Measurements from ENCODE around the gene KIF26B.

The KIF26B gene

DNA sequence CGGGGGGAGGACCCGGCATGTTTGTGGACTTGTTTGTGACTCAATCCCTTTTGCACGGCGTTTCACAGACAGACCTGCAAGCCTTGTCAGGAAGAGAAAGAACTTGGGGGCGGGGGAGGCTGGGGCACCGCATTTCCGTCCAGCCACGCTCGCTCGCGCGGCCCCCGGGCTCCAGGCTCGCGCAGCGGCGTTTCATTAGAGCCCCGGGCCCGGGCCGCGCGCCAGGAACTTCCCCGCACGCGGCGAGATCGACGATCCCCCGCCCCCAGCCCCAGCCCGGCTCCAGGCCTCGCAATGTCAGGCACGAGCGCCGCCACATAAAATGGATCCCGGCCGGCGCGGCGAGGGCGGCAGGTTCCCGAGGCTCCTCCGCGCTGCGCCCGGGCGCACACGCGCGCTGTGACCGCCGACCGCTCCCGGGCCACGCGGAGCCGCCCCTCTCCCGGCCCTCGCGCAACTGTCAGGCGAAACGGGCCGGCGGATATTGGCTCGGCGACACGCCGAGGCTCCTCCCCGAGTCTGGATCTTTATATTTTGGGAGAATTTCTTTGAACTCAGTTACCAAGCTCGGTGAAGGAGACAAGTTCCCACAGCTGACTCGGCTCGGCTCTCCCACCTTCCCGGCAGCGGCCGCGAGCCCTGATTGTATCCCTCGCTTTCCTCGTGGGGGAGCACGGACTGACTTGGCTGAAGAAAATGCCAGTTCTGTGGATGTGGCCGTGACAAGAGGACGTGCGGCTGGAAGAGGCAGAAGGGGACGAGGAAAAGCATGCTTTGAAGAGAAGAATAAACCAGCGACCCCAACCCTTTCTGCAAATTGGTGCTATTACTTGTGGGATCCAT, at the start of gene KIF26B:
Gene KIF26B, plus strand, starts transcription at position 557 of the 843 bp plus-strand sequence. CDS start 440 bp downstream, outside the sequence.
- H4K20me1 ChIP-seq, result peaks cover 0 to 25% (median 14%) of the 10 kb centered on the region in 11 experiments; a peak in 15 of 22 replicates
- peaks cover 20 to 40% (median 38%) of the 10 kb centered on the region in 10 experiments; a peak in 18 of 20 replicates for H3K4me1 ChIP-seq
- no peak for TF ChIP-seq Cebpa-rat (IDR thresholded peaks at IDR 0.05)
- peaks cover 0 to 17% (median 0%) of the 10 kb centered on the region in 11 experiments; a peak in 6 of 22 replicates for H3K9me3 ChIP-seq (replicated peaks in 1 of 11)
- peak within 1 kb of the TSS; percentile 87 to 100 (median 99) for H3K4me2 ChIP-seq
- H3K27me3 ChIP-seq, result peaks cover 41 to 63% (median 52%) of the 10 kb centered on the region in 11 experiments
- peak within 1 kb of the TSS; percentile 60 to 77 (median 68) for H3K4me3 ChIP-seq
- peak within 1 kb of the TSS; percentile 39 to 73 (median 66); a peak in 21 of 22 replicates for H3K9ac ChIP-seq
- peak within 1 kb of the TSS in 2 of 11 experiments; percentile 4 to 23; a peak in 2 of 22 replicates for H3K27ac ChIP-seq
- no peaks in the 10 kb centered on the region for H3K36me3 ChIP-seq

DNA sequence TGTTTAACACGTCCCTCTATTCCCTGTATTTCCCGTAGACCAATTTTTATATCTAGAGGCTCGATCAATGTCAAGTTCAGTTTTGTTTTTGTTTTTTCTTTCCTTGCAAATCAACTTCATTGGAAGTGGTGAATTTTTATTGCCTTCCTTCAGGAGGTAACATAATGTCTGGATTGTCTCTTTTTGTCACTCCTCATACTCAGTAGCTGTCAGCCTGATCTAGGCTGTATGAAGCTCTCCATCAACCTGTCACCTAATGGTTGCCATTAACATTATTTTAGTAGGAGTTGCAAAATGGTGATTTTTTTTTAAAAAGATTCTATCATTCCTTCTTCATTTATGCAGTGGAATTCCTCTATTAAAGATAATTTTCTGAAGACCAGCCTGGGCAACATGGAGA, 49.7 kb upstream of the KIF26B start:
- Histone ChIP-seq H3K36me3 (no peaks in the 10 kb centered on the region), H3K4me1 (peaks cover 0 to 16% (median 12%) of the 10 kb centered on the region in 10 experiments; a peak in 9 of 20 replicates), H3K4me3 (no peak overlapping the region), H3K27ac (no peak overlapping the region), H3K27me3 (no peaks in the 10 kb centered on the region), H3K4me2 (no peak overlapping the region), H3K9ac (no peak overlapping the region), H3K9me3 (replicated peaks in 1 of 11) (no peaks in the 10 kb centered on the region), H4K20me1 (no peaks in the 10 kb centered on the region)
- no peak for TF ChIP-seq Cebpa-rat (IDR thresholded peaks at IDR 0.05)

GRCh38 chr1:245105815-245106410, 48.9 kb upstream of the KIF26B start:
- TF ChIP-seq Cebpa-rat (IDR thresholded peaks at IDR 0.05), result no peak
- no peak overlapping the region for H3K27ac ChIP-seq

GRCh38 chr1:245107776-245108114, 47.0 kb upstream of the KIF26B start:
- Histone ChIP-seq H3K9me3 (replicated peaks in 1 of 11) (no peaks in the 10 kb centered on the region), H3K4me3 (no peak overlapping the region), H3K27ac (no peak overlapping the region)

More at GRCh38 chr1:245105815-245106410, 48.9 kb upstream of the KIF26B start:
- H3K4me3 ChIP-seq, result no peak overlapping the region
- no peaks in the 10 kb centered on the region for H3K36me3 ChIP-seq
- peaks cover 0 to 21% (median 13%) of the 10 kb centered on the region in 10 experiments; a peak in 9 of 20 replicates for H3K4me1 ChIP-seq
- no peaks in the 10 kb centered on the region for H3K9me3 ChIP-seq (replicated peaks in 1 of 11)
- no peaks in the 10 kb centered on the region for H3K27me3 ChIP-seq
- no peak overlapping the region for H3K9ac ChIP-seq
- H4K20me1 ChIP-seq, result no peaks in the 10 kb centered on the region
- no peak overlapping the region for H3K4me2 ChIP-seq

GRCh38 chr1:245108246-245108645, 46.5 kb upstream of the KIF26B start:
- Histone ChIP-seq H3K4me1 (peaks cover 0 to 21% (median 13%) of the 10 kb centered on the region in 10 experiments; a peak in 9 of 20 replicates), H4K20me1 (no peaks in the 10 kb centered on the region), H3K9ac (no peak overlapping the region), H3K4me2 (no peak overlapping the region; a peak in 2 of 22 replicates), H3K27me3 (no peaks in the 10 kb centered on the region), H3K4me3 (no peak overlapping the region), H3K36me3 (no peaks in the 10 kb centered on the region), H3K27ac (no peak overlapping the region), H3K9me3 (replicated peaks in 1 of 11) (no peaks in the 10 kb centered on the region)
- TF ChIP-seq Cebpa-rat (IDR thresholded peaks at IDR 0.05), result no peak

More at GRCh38 chr1:245107776-245108114, 47.0 kb upstream of the KIF26B start:
- Histone ChIP-seq H4K20me1 (no peaks in the 10 kb centered on the region), H3K36me3 (no peaks in the 10 kb centered on the region), H3K27me3 (no peaks in the 10 kb centered on the region), H3K4me2 (no peak overlapping the region), H3K4me1 (peaks cover 0 to 21% (median 13%) of the 10 kb centered on the region in 10 experiments; a peak in 9 of 20 replicates), H3K9ac (no peak overlapping the region)
- TF ChIP-seq Cebpa-rat (IDR thresholded peaks at IDR 0.05), result no peak

DNA sequence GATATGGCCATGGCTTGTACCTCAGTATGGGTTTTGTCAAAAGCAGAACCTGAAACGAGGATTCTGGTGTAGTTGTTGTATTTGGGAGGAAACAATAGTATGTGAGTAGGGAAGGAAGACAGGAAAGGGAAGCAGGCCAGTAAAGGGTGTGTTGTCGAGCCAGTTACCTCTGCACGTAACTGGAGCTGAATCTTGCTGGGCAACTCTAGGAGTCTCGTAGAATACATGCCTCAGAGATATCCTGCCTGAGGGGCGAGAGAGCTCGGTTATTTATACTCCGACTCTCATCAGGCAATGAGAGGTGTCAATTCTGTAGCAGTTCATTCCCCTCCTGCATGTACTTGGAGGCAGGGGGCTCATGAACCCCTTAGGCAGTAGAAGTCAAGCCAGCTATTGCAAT, 45.9 kb upstream of the KIF26B start:
- Histone ChIP-seq H3K27ac (no peak overlapping the region), H3K9me3 (replicated peaks in 1 of 11) (no peaks in the 10 kb centered on the region), H3K36me3 (no peaks in the 10 kb centered on the region), H3K4me2 (peak overlapping the region in 3 of 11 experiments; percentile 13 to 35 (median 14); a peak in 3 of 22 replicates), H3K4me3 (no peak overlapping the region), H3K4me1 (peaks cover 4 to 23% (median 15%) of the 10 kb centered on the region in 10 experiments; a peak in 18 of 20 replicates), H4K20me1 (no peaks in the 10 kb centered on the region), H3K9ac (no peak overlapping the region), H3K27me3 (no peaks in the 10 kb centered on the region)
- TF ChIP-seq Cebpa-rat (IDR thresholded peaks at IDR 0.05), result no peak

GRCh38 chr1:245110406-245110805, 44.4 kb upstream of the KIF26B start:
- Histone ChIP-seq H3K4me2 (0 out of 22 replicates have a peak overlapping the region, but pooled peaks of 1 of the 11 experiments have one; percentile 35), H3K36me3 (no peaks in the 10 kb centered on the region), H3K27ac (no peak overlapping the region), H3K9ac (no peak overlapping the region), H3K9me3 (replicated peaks in 1 of 11) (no peaks in the 10 kb centered on the region), H3K4me1 (peaks cover 12 to 31% (median 17%) of the 10 kb centered on the region in 10 experiments; a peak in 18 of 20 replicates), H3K27me3 (no peaks in the 10 kb centered on the region), H4K20me1 (no peaks in the 10 kb centered on the region), H3K4me3 (no peak overlapping the region)
- TF ChIP-seq Cebpa-rat (IDR thresholded peaks at IDR 0.05), result no peak

DNA sequence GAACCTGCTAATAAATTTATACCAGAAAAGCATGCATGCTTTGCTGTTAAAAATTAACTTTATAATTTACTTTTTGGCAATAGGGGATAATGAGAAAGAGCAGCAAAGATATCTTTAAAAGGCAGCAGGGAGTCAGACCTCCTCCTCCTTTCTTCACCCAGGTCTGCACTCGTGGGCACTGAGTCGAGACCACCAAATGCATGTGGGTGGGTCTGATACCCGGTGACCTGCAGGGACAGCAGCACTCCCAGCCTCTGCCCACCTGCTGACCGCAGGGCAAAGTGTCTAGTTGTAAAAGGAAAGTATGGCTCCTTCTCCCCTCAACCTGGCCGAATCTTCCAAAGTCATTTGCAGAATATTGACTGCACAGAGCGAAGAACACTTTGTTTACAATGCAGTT, 43.7 kb upstream of the KIF26B start:
- Histone ChIP-seq H4K20me1 (no peaks in the 10 kb centered on the region), H3K9me3 (replicated peaks in 1 of 11) (no peaks in the 10 kb centered on the region)
- TF ChIP-seq Cebpa-rat (IDR thresholded peaks at IDR 0.05), result no peak

GRCh38 chr1:245113649-245114048, 41.1 kb upstream of the KIF26B start:
- no peaks in the 10 kb centered on the region for H3K36me3 ChIP-seq
- no peak overlapping the region for H3K4me3 ChIP-seq
- no peaks in the 10 kb centered on the region for H4K20me1 ChIP-seq
- H3K4me1 ChIP-seq, result peaks cover 12 to 29% (median 18%) of the 10 kb centered on the region in 10 experiments; a peak in 18 of 20 replicates
- no peak overlapping the region for H3K9ac ChIP-seq
- no peaks in the 10 kb centered on the region for H3K9me3 ChIP-seq (replicated peaks in 1 of 11)
- TF ChIP-seq Cebpa-rat (IDR thresholded peaks at IDR 0.05), result no peak
- no peaks in the 10 kb centered on the region for H3K27me3 ChIP-seq
- peak overlapping the region in 9 of 11 experiments; percentile 10 to 63 (median 55); a peak in 11 of 22 replicates for H3K4me2 ChIP-seq
- H3K27ac ChIP-seq, result no peak overlapping the region

More for the DNA sequence above, 43.7 kb upstream of the KIF26B start:
- Histone ChIP-seq H3K4me3 (no peak overlapping the region), H3K9ac (no peak overlapping the region), H3K27me3 (no peaks in the 10 kb centered on the region), H3K4me1 (peaks cover 12 to 31% (median 17%) of the 10 kb centered on the region in 10 experiments; a peak in 18 of 20 replicates), H3K27ac (no peak overlapping the region), H3K36me3 (no peaks in the 10 kb centered on the region), H3K4me2 (no peak overlapping the region)
